SK-N-SH treated with all-trans-retinoic acid at 6 μM for 48 hours (cell line): ENCODE data around the gene MFNG.

Experiments used
- ATAC-seq: fragments of 200-7000 bp; cut with Tn5 transposase; 3 replicates; pipeline ENCODE4 v1.9.1; 2020; ENCODE audit warnings: mild to moderate bottlenecking, moderate library complexity
- ARNTL ChIP-seq: fragments of 450-650 bp; formaldehyde crosslinking; IDR thresholded peaks from 2 replicates; pipeline ENCODE4 v1.5.0; 2020; ENCODE audit warnings: low read depth, mild to moderate bottlenecking, moderate library complexity, borderline replicate concordance
- BACH2 ChIP-seq: fragments of 250-450 bp; sonication (Bioruptor Pico); IDR thresholded peaks from 2 replicates; pipeline ENCODE4 v1.9.0; 2021; ENCODE audit warnings: mild to moderate bottlenecking, borderline replicate concordance
- CSDC2 ChIP-seq: fragments of 250-450 bp; sonication (Bioruptor Pico); IDR thresholded peaks from 2 replicates; pipeline ENCODE4 v1.5.0; 2020; ENCODE audit warnings: mild to moderate bottlenecking, moderate library complexity
- ESRRG ChIP-seq: fragments of 250-450 bp; sonication (Bioruptor Pico); IDR thresholded peaks from 2 replicates; pipeline ENCODE4 v1.6.1; 2021; ENCODE audit warnings: mild to moderate bottlenecking
- ISL1 ChIP-seq: fragments of 250-450 bp; sonication (Bioruptor Pico); IDR thresholded peaks from 2 replicates; pipeline ENCODE4 v2.1.2; 2022; ENCODE audit warnings: mild to moderate bottlenecking, moderate library complexity
- POU6F1 ChIP-seq: fragments of 250-450 bp; sonication (Bioruptor Pico); IDR thresholded peaks from 2 replicates; pipeline ENCODE4 v1.8.0; 2021; ENCODE audit warnings: low read depth, mild to moderate bottlenecking, moderate library complexity, borderline replicate concordance
- PPARA ChIP-seq: fragments of 250-450 bp; sonication (Bioruptor Pico); IDR thresholded peaks from 2 replicates; pipeline ENCODE4 v1.5.0; 2020; ENCODE audit warnings: mild to moderate bottlenecking, borderline replicate concordance
- RARB ChIP-seq: fragments of 250-450 bp; sonication (Bioruptor Pico); IDR thresholded peaks from 2 replicates; pipeline ENCODE4 v1.8.0; 2021; ENCODE audit warnings: mild to moderate bottlenecking, moderate library complexity
- SNAI2 ChIP-seq: fragments of 250-450 bp; sonication (Bioruptor Pico); IDR thresholded peaks from 2 replicates; pipeline ENCODE4 v1.5.0; 2020; ENCODE audit warnings: mild to moderate bottlenecking, moderate library complexity
- TCF4 ChIP-seq: fragments of 250-450 bp; sonication (Bioruptor Pico); IDR thresholded peaks from 2 replicates; pipeline ENCODE4 v1.8.0; 2021; ENCODE audit warnings: mild to moderate bottlenecking, moderate library complexity, borderline replicate concordance
- TOX ChIP-seq: fragments of 250-450 bp; sonication (Bioruptor Pico); IDR thresholded peaks from 2 replicates; pipeline ENCODE4 v1.8.0; 2021; ENCODE audit warnings: mild to moderate bottlenecking, moderate library complexity, borderline replicate concordance
- ZC3H10 ChIP-seq: fragments of 250-450 bp; sonication (Bioruptor Pico); IDR thresholded peaks from 2 replicates; pipeline ENCODE4 v1.5.1; 2021; ENCODE audit warnings: mild to moderate bottlenecking, moderate library complexity
- ZFP3 ChIP-seq: fragments of 250-450 bp; sonication (Bioruptor Pico); IDR thresholded peaks from 2 replicates; pipeline ENCODE4 v1.5.0; 2020; ENCODE audit warnings: mild to moderate bottlenecking, moderate library complexity
- ZFP30 ChIP-seq: fragments of 450-650 bp; formaldehyde crosslinking; IDR thresholded peaks from 2 replicates; pipeline ENCODE4 v1.5.0; 2022; ENCODE audit warnings: mild to moderate bottlenecking, moderate library complexity
- ZNF70 ChIP-seq: fragments of 450-650 bp; formaldehyde crosslinking; IDR thresholded peaks from 2 replicates; pipeline ENCODE4 v1.5.0; 2020; ENCODE audit warnings: mild to moderate bottlenecking, moderate library complexity
- ZNF8 ChIP-seq: fragments of 450-650 bp; formaldehyde crosslinking; IDR thresholded peaks from 2 replicates; pipeline ENCODE4 v1.5.0; 2020; ENCODE audit warnings: mild to moderate bottlenecking, moderate library complexity
- TF ChIP-seq, protein P1 (sequence below): fragments of 250-450 bp; sonication (Bioruptor Pico); IDR thresholded peaks from 2 replicates; pipeline ENCODE4 v1.5.1; 2021; ENCODE audit warnings: mild to moderate bottlenecking, moderate library complexity
- TF ChIP-seq, protein P2 (sequence below): fragments of 250-450 bp; sonication (Bioruptor Pico); IDR thresholded peaks from 2 replicates; pipeline ENCODE4 v1.5.1; 2020; ENCODE audit warnings: low read depth, mild to moderate bottlenecking, moderate library complexity
- TF ChIP-seq, protein P3 (sequence below): fragments of 250-450 bp; sonication (Bioruptor Pico); IDR thresholded peaks from 2 replicates; pipeline ENCODE4 v1.5.0; 2020; ENCODE audit warnings: mild to moderate bottlenecking, moderate library complexity
- TF ChIP-seq, protein P4 (sequence below): fragments of 250-450 bp; sonication (Bioruptor Pico); IDR thresholded peaks from 2 replicates; pipeline ENCODE4 v1.8.0; 2020; ENCODE audit warnings: mild to moderate bottlenecking, moderate library complexity, borderline replicate concordance

MFNG gene

GRCh38 chr22:37525746-37526350 is 39.7 kb upstream of the MFNG start:
- peak; percentile 6; the same call in 2 of the 3 replicates for ATAC-seq
- TF ChIP-seq ZNF8 (CRISPR knock-in tag) (no peak), ISL1 (no peak), ZFP3 (CRISPR knock-in tag) (no peak), RARB (CRISPR knock-in tag) (no peak), ZNF70 (CRISPR knock-in tag) (no peak), CSDC2 (no peak), BACH2 (CRISPR knock-in tag) (no peak), ESRRG (CRISPR knock-in tag) (no peak), ARNTL (CRISPR knock-in tag) (no peak), ZFP30 (no peak), PPARA (CRISPR knock-in tag) (no peak)
- TF ChIP-seq, protein P1, sequence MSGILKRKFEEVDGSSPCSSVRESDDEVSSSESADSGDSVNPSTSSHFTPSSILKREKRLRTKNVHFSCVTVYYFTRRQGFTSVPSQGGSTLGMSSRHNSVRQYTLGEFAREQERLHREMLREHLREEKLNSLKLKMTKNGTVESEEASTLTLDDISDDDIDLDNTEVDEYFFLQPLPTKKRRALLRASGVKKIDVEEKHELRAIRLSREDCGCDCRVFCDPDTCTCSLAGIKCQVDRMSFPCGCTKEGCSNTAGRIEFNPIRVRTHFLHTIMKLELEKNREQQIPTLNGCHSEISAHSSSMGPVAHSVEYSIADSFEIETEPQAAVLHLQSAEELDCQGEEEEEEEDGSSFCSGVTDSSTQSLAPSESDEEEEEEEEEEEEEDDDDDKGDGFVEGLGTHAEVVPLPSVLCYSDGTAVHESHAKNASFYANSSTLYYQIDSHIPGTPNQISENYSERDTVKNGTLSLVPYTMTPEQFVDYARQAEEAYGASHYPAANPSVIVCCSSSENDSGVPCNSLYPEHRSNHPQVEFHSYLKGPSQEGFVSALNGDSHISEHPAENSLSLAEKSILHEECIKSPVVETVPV (CRISPR knock-in tag) = no peak
- TF ChIP-seq, protein P2, sequence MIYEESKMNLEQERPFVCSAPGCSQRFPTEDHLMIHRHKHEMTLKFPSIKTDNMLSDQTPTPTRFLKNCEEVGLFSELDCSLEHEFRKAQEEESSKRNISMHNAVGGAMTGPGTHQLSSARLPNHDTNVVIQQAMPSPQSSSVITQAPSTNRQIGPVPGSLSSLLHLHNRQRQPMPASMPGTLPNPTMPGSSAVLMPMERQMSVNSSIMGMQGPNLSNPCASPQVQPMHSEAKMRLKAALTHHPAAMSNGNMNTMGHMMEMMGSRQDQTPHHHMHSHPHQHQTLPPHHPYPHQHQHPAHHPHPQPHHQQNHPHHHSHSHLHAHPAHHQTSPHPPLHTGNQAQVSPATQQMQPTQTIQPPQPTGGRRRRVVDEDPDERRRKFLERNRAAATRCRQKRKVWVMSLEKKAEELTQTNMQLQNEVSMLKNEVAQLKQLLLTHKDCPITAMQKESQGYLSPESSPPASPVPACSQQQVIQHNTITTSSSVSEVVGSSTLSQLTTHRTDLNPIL (CRISPR knock-in tag) = no peak
- TF ChIP-seq, protein P3, sequence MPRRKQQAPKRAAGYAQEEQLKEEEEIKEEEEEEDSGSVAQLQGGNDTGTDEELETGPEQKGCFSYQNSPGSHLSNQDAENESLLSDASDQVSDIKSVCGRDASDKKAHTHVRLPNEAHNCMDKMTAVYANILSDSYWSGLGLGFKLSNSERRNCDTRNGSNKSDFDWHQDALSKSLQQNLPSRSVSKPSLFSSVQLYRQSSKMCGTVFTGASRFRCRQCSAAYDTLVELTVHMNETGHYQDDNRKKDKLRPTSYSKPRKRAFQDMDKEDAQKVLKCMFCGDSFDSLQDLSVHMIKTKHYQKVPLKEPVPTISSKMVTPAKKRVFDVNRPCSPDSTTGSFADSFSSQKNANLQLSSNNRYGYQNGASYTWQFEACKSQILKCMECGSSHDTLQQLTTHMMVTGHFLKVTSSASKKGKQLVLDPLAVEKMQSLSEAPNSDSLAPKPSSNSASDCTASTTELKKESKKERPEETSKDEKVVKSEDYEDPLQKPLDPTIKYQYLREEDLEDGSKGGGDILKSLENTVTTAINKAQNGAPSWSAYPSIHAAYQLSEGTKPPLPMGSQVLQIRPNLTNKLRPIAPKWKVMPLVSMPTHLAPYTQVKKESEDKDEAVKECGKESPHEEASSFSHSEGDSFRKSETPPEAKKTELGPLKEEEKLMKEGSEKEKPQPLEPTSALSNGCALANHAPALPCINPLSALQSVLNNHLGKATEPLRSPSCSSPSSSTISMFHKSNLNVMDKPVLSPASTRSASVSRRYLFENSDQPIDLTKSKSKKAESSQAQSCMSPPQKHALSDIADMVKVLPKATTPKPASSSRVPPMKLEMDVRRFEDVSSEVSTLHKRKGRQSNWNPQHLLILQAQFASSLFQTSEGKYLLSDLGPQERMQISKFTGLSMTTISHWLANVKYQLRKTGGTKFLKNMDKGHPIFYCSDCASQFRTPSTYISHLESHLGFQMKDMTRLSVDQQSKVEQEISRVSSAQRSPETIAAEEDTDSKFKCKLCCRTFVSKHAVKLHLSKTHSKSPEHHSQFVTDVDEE (CRISPR knock-in tag) = no peak
- TF ChIP-seq, protein P4, sequence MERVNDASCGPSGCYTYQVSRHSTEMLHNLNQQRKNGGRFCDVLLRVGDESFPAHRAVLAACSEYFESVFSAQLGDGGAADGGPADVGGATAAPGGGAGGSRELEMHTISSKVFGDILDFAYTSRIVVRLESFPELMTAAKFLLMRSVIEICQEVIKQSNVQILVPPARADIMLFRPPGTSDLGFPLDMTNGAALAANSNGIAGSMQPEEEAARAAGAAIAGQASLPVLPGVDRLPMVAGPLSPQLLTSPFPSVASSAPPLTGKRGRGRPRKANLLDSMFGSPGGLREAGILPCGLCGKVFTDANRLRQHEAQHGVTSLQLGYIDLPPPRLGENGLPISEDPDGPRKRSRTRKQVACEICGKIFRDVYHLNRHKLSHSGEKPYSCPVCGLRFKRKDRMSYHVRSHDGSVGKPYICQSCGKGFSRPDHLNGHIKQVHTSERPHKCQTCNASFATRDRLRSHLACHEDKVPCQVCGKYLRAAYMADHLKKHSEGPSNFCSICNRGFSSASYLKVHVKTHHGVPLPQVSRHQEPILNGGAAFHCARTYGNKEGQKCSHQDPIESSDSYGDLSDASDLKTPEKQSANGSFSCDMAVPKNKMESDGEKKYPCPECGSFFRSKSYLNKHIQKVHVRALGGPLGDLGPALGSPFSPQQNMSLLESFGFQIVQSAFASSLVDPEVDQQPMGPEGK (CRISPR knock-in tag) = no peak
- TF ChIP-seq, all 23 proteins: peak for 0

GRCh38 chr22:37525073-37525745 is 39.0 kb upstream of the MFNG start:
- TF ChIP-seq, protein P1 (CRISPR knock-in tag) = no peak
- TF ChIP-seq RARB (CRISPR knock-in tag) = no peak
- no peak for TF ChIP-seq SNAI2 (CRISPR knock-in tag)
- no peak for TF ChIP-seq TOX
- TF ChIP-seq, protein P3 (CRISPR knock-in tag) = no peak
- TF ChIP-seq ZNF8 (CRISPR knock-in tag) = no peak
- TF ChIP-seq ZFP30 = no peak
- TF ChIP-seq ESRRG (CRISPR knock-in tag) = no peak
- TF ChIP-seq ISL1 = no peak
- TF ChIP-seq ZC3H10 = no peak
- no peak for TF ChIP-seq ZFP3 (CRISPR knock-in tag)
- TF ChIP-seq POU6F1 (CRISPR knock-in tag) = no peak
- TF ChIP-seq ZNF70 (CRISPR knock-in tag) = no peak
- TF ChIP-seq, protein P4 (CRISPR knock-in tag) = no peak
- no peak for TF ChIP-seq TCF4 (CRISPR knock-in tag)
- ATAC-seq = peak; percentile 96
